HG02759 (cell line): Measurements from ENCODE around the gene TIMP1.
"Not testable (repeated sequence)": the region's sequence is repeated elsewhere in the genome, so short reads cannot be mapped to it uniquely, and the experiment has no call there.

Experiments
- ATAC-seq: cut with Tn5 transposase; IDR thresholded peaks from one replicate; pipeline ENCODE4 v1.9.1; 2021; ENCODE audit warnings: mild to moderate bottlenecking, moderate library complexity; ENCODE audit not compliant: unreplicated experiment

The TIMP1 gene

DNA sequence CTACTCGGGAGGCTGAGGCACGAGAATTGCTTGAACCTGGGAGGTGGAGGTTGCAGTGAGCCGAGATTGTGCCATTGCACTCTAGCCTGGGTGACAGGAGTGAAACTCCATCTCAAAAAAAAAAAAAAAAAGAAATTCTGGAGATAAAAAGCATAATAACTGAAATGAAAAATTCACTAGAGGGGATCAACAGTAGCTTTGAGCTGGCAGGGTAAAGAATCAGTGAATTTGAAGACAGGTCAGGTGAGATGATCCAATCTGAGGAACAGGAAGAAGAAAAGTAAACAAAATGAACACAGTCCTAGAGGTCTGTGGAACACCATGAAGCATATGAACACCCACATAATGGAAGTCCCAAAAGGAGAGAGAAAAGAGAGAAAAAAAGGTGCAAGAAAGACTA is 15.0 kb downstream of the TIMP1 start:
- no peak for ATAC-seq

DNA sequence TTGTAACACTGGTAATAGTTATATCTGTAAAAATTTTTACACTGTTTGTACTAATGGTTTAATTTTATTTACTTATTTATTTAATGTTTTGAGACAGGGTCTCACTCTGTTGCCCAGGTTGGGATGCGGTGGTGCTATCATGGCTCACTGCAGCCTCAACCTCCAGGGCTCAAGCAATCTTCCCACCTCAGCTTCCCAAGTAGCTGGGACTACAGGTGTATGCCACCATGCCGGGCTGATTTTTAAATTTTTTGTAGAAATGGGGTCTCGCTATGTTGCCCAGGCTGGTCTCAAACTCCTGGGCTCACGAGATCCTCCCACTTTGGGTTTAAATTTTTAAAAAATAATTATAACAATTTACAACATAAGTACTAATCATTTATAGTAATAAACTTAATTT is 20.9 kb downstream of the TIMP1 start:
- not testable (repeated sequence) for ATAC-seq

GRCh38 chrX:47605024-47605423 is 22.8 kb downstream of the TIMP1 start:
- ATAC-seq, result no peak

GRCh38 chrX:47607091-47607490 is 24.9 kb downstream of the TIMP1 start:
- no peak for ATAC-seq

- no peak for ATAC-seq
Measured at GRCh38 chrX:47608130-47608810, 26.0 kb downstream of the TIMP1 start.

DNA sequence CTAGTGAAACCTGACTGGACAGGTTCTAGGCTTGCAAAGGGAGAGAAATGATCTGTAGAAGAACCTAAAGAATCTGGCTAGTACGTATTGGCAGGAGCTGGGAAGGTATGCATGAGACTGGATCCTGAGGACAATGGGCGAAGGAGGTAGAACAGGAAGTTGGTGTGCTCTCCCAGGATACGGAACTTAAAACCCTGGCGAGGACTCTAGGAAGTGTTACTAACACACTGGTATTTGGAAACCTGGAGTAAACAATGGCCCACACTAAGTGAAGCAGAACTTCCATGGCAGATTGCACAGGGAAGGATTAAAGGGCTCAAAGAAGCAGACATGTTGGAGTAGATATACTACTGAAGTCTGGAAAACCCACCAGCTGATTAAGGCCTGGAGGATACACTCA is 28.3 kb downstream of the TIMP1 start:
- no peak for ATAC-seq

DNA sequence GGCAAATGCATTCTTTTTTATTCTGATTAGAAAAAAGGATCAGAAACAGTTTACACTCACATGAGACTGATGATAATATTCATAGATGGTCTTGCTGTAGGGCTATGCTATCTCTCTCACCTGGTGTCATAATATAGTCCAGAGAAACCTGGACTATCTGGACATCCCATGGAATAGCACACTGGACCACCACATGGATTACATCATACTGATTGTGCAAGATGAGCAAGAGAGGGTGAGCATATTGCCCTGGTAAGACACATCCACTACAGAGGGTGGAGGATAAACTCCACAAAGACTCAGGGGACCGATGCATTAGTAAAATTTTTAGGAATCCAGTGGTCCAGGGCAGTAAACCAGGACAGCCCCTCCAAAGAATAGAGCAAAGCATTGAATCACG is 29.3 kb downstream of the TIMP1 start:
- ATAC-seq, result no peak

DNA sequence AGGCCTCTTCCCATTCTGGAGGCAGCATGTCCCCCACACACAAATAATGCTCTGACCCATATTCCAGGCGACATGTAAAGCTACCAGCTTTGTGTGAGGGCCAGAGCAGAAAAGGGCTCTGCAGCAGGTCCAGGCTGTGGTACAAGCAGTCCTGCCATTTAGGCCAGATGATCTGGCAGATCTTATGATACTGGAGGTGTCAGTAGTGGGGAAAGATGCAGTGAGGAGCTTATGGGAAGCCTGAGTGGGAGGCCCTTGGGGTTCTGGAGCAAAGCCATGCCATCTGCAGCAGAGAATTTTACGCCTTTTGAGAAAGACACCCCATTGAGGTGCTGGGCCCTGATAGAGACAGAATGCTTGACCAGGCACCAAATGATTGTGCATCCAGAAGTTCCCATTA is 29.7 kb downstream of the TIMP1 start:
- ATAC-seq, result no peak

- ATAC-seq, result no peak
Measured at GRCh38 chrX:47612418-47612817, 30.2 kb downstream of the TIMP1 start.

DNA sequence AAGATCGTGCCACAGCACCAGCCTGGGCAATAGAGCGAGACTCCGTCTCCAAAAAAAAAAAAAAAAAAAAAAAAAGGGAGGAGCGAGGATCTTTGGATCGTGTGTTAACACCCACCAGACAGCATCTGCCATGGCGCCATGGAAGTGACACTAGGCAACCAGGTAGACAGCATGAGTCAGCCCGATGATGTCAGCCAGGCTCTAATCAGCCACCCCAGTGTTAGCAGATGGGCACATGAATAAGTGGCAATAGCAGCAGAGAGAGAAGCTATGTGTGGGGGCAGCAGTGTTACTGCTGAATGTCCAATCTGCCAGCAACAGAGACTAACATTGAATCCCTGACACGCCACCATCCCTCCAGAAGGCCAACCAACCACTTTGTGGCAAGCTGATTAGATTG is 30.8 kb downstream of the TIMP1 start:
- ATAC-seq, result no peak

- no peak for ATAC-seq
Measured at GRCh38 chrX:47614618-47615017, 32.4 kb downstream of the TIMP1 start.

- ATAC-seq, result no peak
Measured at GRCh38 chrX:47618923-47619485, 36.8 kb downstream of the TIMP1 start.

GRCh38 chrX:47619486-47620302 is 37.5 kb downstream of the TIMP1 start, which contains the start of gene SYN1:
TSS of gene SYN1 (minus strand) at chrX:47619857. CDS start at chrX:47619728, 129 bp downstream.
- ATAC-seq, result peak; percentile 78

DNA sequence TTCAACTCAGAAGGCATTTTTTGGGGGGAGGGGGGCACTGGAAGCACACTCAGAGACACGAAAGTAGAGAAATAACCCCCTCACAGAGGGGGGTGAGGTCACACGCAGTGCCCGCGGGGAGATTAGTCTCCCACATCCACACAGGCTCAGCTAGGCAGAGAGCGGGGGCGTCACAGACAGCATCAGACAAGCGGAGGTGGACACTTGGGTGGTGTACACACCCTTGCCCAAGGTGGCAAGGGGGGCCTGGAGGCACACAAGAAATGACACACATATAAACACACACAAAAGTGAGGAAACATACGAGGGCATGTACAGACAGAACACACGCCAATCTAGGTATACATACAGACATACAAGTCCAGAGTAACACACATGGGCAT is 38.1 kb downstream of the TIMP1 start:
- no peak for ATAC-seq

GRCh38 chrX:47621851-47622250 is 39.6 kb downstream of the TIMP1 start:
- ATAC-seq, result no peak

DNA sequence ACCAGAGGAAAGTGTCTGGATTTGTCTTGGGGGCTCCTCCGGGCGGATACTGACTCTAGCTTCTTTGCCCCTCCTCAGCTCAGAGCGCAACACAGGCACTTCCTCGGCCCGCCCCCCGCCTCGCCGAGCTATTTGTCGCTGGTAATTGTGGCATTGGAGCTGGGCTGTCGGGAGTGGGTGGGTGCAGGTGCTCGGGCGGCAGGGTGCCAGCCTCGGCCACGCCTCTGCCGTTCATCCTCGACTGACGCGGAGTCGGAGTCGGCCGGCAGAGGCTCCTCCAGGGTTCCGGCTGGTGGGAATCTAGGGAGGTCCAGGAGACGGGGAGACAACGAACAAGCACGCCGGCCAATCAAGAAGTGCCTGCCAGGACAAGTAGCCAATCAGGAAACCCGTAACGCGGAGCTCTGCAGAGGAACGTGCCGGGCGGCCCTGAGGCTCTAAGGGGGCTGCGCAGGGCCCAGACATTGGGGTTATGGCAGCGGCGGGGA is 41.3 kb downstream of the TIMP1 start:
- ATAC-seq, result no peak

DNA sequence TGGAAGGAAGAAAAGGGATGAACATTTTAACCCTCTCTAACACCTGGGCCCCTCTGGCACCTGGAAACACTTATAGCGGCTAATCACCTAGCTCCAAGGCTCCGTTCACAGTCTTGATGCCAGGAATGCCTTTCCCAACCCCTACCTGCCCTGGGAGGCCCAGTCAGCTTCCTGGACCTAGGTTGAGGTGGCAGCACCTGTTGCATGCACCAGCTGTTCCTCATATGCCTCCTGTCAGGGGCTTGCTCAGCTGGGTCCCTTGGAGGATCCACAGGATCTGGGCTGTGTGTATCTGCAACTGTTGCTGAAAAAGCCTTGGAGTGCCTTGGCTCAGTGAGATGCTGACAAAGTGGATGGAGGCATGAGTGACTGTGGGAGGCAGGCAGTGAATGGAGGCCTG is 43.1 kb downstream of the TIMP1 start:
- no peak for ATAC-seq

- ATAC-seq, result no peak
Measured at GRCh38 chrX:47628982-47629381, 46.7 kb downstream of the TIMP1 start.

DNA sequence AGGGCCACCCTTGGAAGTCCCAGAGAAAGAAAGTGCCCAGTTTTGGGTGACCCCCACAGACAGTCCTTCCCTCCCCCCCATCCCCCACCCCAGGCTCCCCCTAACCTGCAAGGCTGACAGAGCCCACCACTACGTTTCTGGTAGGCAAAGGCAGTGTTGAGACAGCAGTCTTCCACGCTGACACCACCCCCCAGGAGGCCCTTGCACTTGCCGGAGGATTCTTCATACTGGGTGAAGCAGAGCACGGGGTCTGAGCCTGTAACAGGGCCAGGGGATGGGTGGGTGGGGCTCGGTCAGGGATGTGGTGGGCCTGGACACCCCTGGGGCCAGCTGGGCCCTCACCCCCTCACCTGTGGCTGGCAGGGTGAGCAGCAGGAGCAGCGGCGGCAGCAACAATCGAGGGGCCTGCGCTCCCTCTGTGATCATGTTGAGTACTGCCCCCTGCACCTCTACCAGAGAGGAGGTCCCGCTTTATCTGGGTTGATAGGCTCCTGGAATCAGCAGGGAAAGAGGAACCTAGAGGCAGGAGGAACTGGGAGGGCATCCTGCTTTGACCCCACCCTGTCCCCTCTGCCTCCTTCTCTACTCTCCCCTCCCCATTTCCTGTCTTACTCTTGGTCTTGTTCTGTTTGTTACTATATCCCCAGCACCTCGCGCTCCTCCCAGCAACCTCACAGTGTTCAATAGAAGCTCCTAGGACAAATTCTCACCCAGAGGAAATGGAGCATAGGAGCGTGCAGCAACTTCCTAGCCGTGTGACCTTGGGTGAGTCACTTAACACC is 47.4 kb downstream of the TIMP1 start, which contains the start of gene CFP:
CFP (minus strand) TSS at position 512 of the 782 bp plus-strand sequence; CDS start at position 426, 86 bp downstream.
- no peak for ATAC-seq

DNA sequence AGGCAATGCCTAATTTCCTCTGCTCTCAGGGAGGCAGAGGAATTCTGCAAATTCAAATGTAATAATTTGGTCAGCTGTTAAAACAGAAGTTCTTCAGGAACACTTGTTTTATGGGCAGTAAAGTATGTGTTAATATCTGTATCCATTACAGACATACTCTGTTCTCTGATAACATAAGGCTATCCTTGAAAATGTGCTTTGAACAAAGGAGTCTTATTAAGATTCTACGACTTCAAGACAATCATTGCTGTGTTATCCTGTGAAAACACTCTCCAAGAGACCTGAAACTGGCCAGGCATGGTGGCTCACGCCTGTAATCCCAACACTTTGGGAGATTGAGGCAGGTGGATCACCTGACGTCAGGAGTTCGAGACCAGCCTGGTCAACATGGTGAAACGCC is 49.4 kb downstream of the TIMP1 start:
- ATAC-seq, result no peak

GRCh38 chrX:47632666-47633065 is 50.4 kb downstream of the TIMP1 start:
- ATAC-seq, result no peak
